Measurements from ENCODE around the gene ANKRD34A.

- no peak for TF ChIP-seq CTCF (IDR thresholded peaks at IDR 0.05)
- TF ChIP-seq POLR2A (IDR thresholded peaks at IDR 0.05), result no peak
These were observed 52.2 kb downstream of the ANKRD34A start for GRCh38 chr1:145912128-145912641.

Data from right lobe of liver (tissue), 4 donors.